ENCODE data around the gene JPH4. TPM values are rescaled to one million over a fixed set of nuclear protein-coding genes. Genes with fewer than 3 reads are reported as not detected.

The JPH4 gene
- total RNA-seq, 1 experiment from 2014 or later = 6.8 TPM

DNA sequence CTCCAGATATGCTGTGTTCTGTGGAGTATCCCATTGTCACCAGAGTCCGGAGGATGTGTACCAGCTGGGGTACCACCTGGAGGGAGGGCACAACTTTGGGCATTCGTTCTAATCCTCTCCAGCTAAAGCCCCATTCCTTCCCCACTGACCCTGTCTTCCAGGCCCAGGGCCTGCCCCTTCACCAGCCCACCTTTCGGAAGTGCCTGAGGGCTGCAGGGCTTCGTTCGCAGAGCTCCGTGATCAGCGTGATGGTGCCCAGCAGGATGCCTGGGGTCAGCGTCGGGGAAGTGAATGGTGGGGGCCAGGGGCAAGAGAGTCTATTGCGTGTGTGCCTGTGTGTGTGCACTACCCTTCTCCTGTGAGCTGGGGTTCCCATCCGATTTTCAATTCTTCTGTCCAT, 13.0 kb downstream of the JPH4 start:
- WGBS (ENCODE audit: extremely low coverage, insufficient read length, low lambda C conversion rate) = no CpG with 5 or more reads among the region's 11 CpGs

More for the DNA sequence above, 13.0 kb downstream of the JPH4 start:
- H2BK20ac ChIP-seq (ENCODE audit: low read depth, low read length, poor library complexity, severe bottlenecking) = no peak overlapping the region
- H2AK5ac ChIP-seq (ENCODE audit: insufficient read length, low read length) = no peak overlapping the region
- H3K4me1 ChIP-seq (ENCODE audit: insufficient read depth, low read length) = peaks cover 9% of the 10 kb centered on the region
- H2BK120ac ChIP-seq (ENCODE audit: low read depth, low read length, poor library complexity, severe bottlenecking) = no peak overlapping the region
- H2BK12ac ChIP-seq (ENCODE audit: insufficient read length, low read depth, low read length) = no peak overlapping the region
- no peak overlapping the region for H3K4ac ChIP-seq (ENCODE audit: low read depth, low read length)
- no peak overlapping the region for H2AFZ ChIP-seq (ENCODE audit: low read length)
- peaks cover 3% of the 10 kb centered on the region for H4K20me1 ChIP-seq (ENCODE audit: control insufficient read depth, insufficient read depth, insufficient read length)
- H3K27me3 Mint-ChIP-seq (ENCODE audit: low read depth) = no peaks in the 10 kb centered on the region; the same call in 1 of the 2 replicates
- H3K4me1 Mint-ChIP-seq = peaks cover 29 to 34% of the 10 kb centered on the region in 2 experiments
- no peak overlapping the region for H4K91ac ChIP-seq (ENCODE audit: insufficient read length, low read depth, low read length)
- peaks cover 13 to 50% (median 45%) of the 10 kb centered on the region in 3 experiments for H3K36me3 Mint-ChIP-seq (ENCODE audit: insufficient read depth in 1 of 3, low read depth in 3 of 3)
- no peak overlapping the region for H3K18ac ChIP-seq (ENCODE audit: insufficient read length, low read depth, low read length)
- TF ChIP-seq, protein P1, sequence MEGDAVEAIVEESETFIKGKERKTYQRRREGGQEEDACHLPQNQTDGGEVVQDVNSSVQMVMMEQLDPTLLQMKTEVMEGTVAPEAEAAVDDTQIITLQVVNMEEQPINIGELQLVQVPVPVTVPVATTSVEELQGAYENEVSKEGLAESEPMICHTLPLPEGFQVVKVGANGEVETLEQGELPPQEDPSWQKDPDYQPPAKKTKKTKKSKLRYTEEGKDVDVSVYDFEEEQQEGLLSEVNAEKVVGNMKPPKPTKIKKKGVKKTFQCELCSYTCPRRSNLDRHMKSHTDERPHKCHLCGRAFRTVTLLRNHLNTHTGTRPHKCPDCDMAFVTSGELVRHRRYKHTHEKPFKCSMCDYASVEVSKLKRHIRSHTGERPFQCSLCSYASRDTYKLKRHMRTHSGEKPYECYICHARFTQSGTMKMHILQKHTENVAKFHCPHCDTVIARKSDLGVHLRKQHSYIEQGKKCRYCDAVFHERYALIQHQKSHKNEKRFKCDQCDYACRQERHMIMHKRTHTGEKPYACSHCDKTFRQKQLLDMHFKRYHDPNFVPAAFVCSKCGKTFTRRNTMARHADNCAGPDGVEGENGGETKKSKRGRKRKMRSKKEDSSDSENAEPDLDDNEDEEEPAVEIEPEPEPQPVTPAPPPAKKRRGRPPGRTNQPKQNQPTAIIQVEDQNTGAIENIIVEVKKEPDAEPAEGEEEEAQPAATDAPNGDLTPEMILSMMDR (conservative IDR thresholded peaks at IDR 0.05) = no peak
- no peak overlapping the region for H4K5ac ChIP-seq (ENCODE audit: insufficient read length, low read depth, low read length)
- no peak overlapping the region for H3K4me2 ChIP-seq (ENCODE audit: insufficient read depth, insufficient read length, low read length)
- no peak overlapping the region for H2BK15ac ChIP-seq (ENCODE audit: low read depth, low read length)
- no peak overlapping the region; the same call in 1 of the 2 replicates for H3K14ac ChIP-seq (ENCODE audit: insufficient read depth, low read length)
- H3K23me2 ChIP-seq (ENCODE audit: insufficient read length, low read depth, low read length, poor library complexity, severe bottlenecking) = peaks cover 3% of the 10 kb centered on the region
- no peak overlapping the region for H3K27ac Mint-ChIP-seq
- H4K8ac ChIP-seq (replicated peaks; ENCODE audit: insufficient read length, low read depth, low read length) = no peak overlapping the region
- no peak overlapping the region for H3T11ph ChIP-seq (ENCODE audit: low read length)
- no peaks in the 10 kb centered on the region for H3K9me3 ChIP-seq (ENCODE audit: control insufficient read depth, low read depth, low read length)
- H3K79me1 ChIP-seq (ENCODE audit: insufficient read depth, low read depth, low read length, poor library complexity, severe bottlenecking) = no peaks in the 10 kb centered on the region
- H3K23ac ChIP-seq (ENCODE audit: insufficient read length, low read depth, low read length) = no peak overlapping the region
- H3K27me3 ChIP-seq (ENCODE audit: insufficient read depth, low read length) = no peaks in the 10 kb centered on the region
- no peak overlapping the region for H3K9ac ChIP-seq (ENCODE audit: extremely low read depth, insufficient read length, low read length)
- peak overlapping the region in 1 of 2 experiments; percentile 4; a peak in 1 of 5 replicates for H3K4me3 Mint-ChIP-seq
- no peak for DNase-seq
- no peak overlapping the region for H3K56ac ChIP-seq (ENCODE audit: insufficient read length, low read depth, low read length)
- no peaks in the 10 kb centered on the region for H3K79me2 ChIP-seq (ENCODE audit: insufficient read depth, low read length)
- no peaks in the 10 kb centered on the region for H3K9me3 Mint-ChIP-seq
- no peak overlapping the region for H3K27ac ChIP-seq (ENCODE audit: insufficient read length, low read depth, low read length)
- H2BK5ac ChIP-seq (ENCODE audit: insufficient read length, low read length) = no peak overlapping the region

Measured in H9 (cell line).